Astrocyte (in vitro differentiated cells and primary cell): ENCODE measurements around the gene ZNF488. TPM values are rescaled to one million over a fixed set of nuclear protein-coding genes. Genes with fewer than 3 reads are reported as not detected.
A peak's percentile ranks its signal among the peaks of the same experiment; 100 is the strongest.

Source experiments
- DNase-seq: peaks from one replicate; pipeline ENCODE4 v3.0.0-alpha.2; 2010; ENCODE audit warnings: low read depth
- FAIRE-seq: peaks from 2 replicates; lab custom pipeline; 2011; peaks lifted over from hg19 to GRCh38; lab: Jason Lieb, UNC
- H2AFZ ChIP-seq: 2 replicates; pipeline ENCODE4 v1.6.0; 2012; ENCODE audit warnings: low read depth, low read length, inconsistent platforms
- H3K27ac ChIP-seq: 2 replicates; pipeline ENCODE4 v1.5.1; 2011; ENCODE audit warnings: low read depth, low read length, inconsistent platforms
- H3K27me3 ChIP-seq: 2 replicates; pipeline ENCODE4 v1.6.0; 2011; ENCODE audit warnings: low read length, inconsistent platforms; ENCODE audit not compliant: insufficient read depth
- H3K36me3 ChIP-seq: 2 replicates; pipeline ENCODE4 v1.5.1; 2011; ENCODE audit warnings: low read length, inconsistent platforms; ENCODE audit not compliant: insufficient read depth
- H3K4me1 ChIP-seq: 2 replicates; pipeline ENCODE4 v1.5.1; 2011; ENCODE audit warnings: low read length, inconsistent platforms; ENCODE audit not compliant: insufficient read depth
- H3K4me2 ChIP-seq: 2 replicates; pipeline ENCODE4 v1.6.0; 2012; ENCODE audit warnings: low read length, inconsistent platforms
- H3K4me3 ChIP-seq: 2 replicates; pipeline ENCODE4 v1.5.1; 2011; ENCODE audit warnings: low read depth, mild to moderate bottlenecking, low read length, inconsistent platforms; ENCODE audit not compliant: insufficient read depth
- H3K79me2 ChIP-seq: 2 replicates; pipeline ENCODE4 v1.6.0; 2012; ENCODE audit warnings: mild to moderate bottlenecking, low read length, inconsistent platforms; ENCODE audit not compliant: insufficient read depth
- H3K9ac ChIP-seq: 2 replicates; pipeline ENCODE4 v1.6.0; 2012; ENCODE audit warnings: mild to moderate bottlenecking, low read length, inconsistent platforms
- H3K9me3 ChIP-seq: 2 replicates; pipeline ENCODE4 v1.5.1; 2012; ENCODE audit warnings: low read depth, mild to moderate bottlenecking, low read length, inconsistent platforms; ENCODE audit not compliant: insufficient read depth
- H4K20me1 ChIP-seq: 2 replicates; pipeline ENCODE4 v1.6.0; 2012; ENCODE audit warnings: low read length, inconsistent platforms; ENCODE audit not compliant: insufficient read depth
- H3K27ac Mint-ChIP-seq: one replicate; pipeline ENCODE4 v1.8.0; 2021; ENCODE audit warnings: mild to moderate bottlenecking, mixed read lengths; ENCODE audit not compliant: unreplicated experiment
- H3K27me3 Mint-ChIP-seq: one replicate; pipeline ENCODE4 v1.8.0; 2021; ENCODE audit warnings: low read depth, mixed read lengths; ENCODE audit not compliant: unreplicated experiment
- H3K36me3 Mint-ChIP-seq: one replicate; pipeline ENCODE4 v1.8.0; 2021; ENCODE audit warnings: low read depth, mixed read lengths; ENCODE audit not compliant: unreplicated experiment
- H3K4me1 Mint-ChIP-seq: one replicate; pipeline ENCODE4 v1.8.0; 2021; ENCODE audit warnings: low read depth, mixed read lengths; ENCODE audit not compliant: unreplicated experiment
- H3K4me3 Mint-ChIP-seq: one replicate; pipeline ENCODE4 v1.8.0; 2021; ENCODE audit warnings: mild to moderate bottlenecking, moderate library complexity, mixed read lengths; ENCODE audit not compliant: unreplicated experiment
- H3K9me3 Mint-ChIP-seq: one replicate; pipeline ENCODE4 v1.8.0; 2021; ENCODE audit warnings: mild to moderate bottlenecking, mixed read lengths; ENCODE audit not compliant: unreplicated experiment
- EZH2 ChIP-seq: IDR thresholded peaks from 2 replicates; pipeline ENCODE4 v1.6.1; 2012; ENCODE audit warnings: mild to moderate bottlenecking, low read length, inconsistent platforms; ENCODE audit not compliant: insufficient read depth
- total RNA-seq: library from RNA; stranded (reverse); gene quantifications from 2 replicates; pipeline ENCODE4 v1.2.1, GENCODE V29; 2021
- TF ChIP-seq, protein P1 (sequence below): IDR thresholded peaks from 2 replicates; pipeline ENCODE4 v1.5.1; 2011; ENCODE audit warnings: low read depth, mild to moderate bottlenecking, inconsistent platforms, low read length, moderate library complexity; ENCODE audit not compliant: insufficient read depth

Gene ZNF488
- total RNA-seq, 1 donor from 2014 or later = 1.4 TPM

DNA sequence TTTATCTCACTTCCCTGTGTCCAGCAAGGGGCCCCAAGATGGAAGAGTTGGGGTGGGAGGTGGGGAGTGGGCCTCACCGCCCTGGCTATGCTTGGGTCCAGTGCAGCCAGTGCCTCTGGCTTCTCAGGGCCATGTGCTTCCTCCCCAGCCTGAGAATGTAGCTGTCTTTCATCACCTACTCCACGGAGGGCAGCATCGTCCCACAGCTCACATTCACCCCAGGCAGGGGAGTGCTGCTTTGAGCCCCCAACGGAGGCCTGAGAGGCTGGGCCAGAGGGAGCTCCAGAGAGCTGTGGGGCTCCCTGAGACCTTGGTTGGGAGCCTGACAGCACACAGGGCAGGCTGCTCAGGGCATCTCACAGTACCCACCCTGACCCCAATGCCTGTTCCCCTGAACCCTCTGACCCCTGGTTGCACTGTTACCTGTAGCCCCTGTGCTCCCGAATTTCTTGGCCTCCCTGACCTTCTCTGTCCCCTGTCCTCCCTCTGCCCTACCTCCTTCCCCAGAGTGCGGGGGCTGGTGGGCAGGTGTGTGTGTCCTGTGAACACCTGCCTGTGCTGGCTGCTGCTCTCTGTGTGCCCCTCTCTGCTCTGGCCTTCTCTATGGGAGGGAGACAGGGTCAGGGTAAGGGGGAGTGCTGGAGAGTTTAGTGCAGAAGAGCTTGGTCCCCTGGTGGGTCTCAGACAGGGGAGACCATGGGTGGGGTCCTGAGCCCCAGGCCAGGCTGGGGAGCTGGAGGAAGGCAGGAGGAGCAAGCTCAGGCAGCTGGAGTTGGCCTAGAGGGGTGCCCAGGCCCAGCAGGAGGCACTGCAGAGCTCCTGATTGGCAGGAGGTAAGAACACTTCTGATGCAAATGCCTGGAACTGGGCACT is 19.6 kb upstream of the ZNF488 start:
- Mint-ChIP-seq H3K36me3 (no peaks in the 10 kb centered on the region), H3K9me3 (peaks cover 8% of the 10 kb centered on the region), H3K4me1 (peaks cover 25% of the 10 kb centered on the region), H3K4me3 (no peak overlapping the region), H3K27me3 (no peaks in the 10 kb centered on the region), H3K27ac (peak overlapping the region; percentile 86)
- Histone ChIP-seq H3K4me3 (no peak overlapping the region), H2AFZ (peak overlapping the region; percentile 30), H3K4me1 (peaks cover 34% of the 10 kb centered on the region), H3K4me2 (peak overlapping the region; percentile 78), H3K9ac (no peak overlapping the region), H3K36me3 (no peaks in the 10 kb centered on the region), H3K27ac (peak overlapping the region; percentile 18), H3K79me2 (no peaks in the 10 kb centered on the region), H3K9me3 (no peaks in the 10 kb centered on the region), H3K27me3 (no peaks in the 10 kb centered on the region), H4K20me1 (no peaks in the 10 kb centered on the region)
- TF ChIP-seq, protein P1, sequence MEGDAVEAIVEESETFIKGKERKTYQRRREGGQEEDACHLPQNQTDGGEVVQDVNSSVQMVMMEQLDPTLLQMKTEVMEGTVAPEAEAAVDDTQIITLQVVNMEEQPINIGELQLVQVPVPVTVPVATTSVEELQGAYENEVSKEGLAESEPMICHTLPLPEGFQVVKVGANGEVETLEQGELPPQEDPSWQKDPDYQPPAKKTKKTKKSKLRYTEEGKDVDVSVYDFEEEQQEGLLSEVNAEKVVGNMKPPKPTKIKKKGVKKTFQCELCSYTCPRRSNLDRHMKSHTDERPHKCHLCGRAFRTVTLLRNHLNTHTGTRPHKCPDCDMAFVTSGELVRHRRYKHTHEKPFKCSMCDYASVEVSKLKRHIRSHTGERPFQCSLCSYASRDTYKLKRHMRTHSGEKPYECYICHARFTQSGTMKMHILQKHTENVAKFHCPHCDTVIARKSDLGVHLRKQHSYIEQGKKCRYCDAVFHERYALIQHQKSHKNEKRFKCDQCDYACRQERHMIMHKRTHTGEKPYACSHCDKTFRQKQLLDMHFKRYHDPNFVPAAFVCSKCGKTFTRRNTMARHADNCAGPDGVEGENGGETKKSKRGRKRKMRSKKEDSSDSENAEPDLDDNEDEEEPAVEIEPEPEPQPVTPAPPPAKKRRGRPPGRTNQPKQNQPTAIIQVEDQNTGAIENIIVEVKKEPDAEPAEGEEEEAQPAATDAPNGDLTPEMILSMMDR = no peak
- TF ChIP-seq EZH2 = no peak
- DNase-seq (no peak), FAIRE-seq (no peak)

DNA sequence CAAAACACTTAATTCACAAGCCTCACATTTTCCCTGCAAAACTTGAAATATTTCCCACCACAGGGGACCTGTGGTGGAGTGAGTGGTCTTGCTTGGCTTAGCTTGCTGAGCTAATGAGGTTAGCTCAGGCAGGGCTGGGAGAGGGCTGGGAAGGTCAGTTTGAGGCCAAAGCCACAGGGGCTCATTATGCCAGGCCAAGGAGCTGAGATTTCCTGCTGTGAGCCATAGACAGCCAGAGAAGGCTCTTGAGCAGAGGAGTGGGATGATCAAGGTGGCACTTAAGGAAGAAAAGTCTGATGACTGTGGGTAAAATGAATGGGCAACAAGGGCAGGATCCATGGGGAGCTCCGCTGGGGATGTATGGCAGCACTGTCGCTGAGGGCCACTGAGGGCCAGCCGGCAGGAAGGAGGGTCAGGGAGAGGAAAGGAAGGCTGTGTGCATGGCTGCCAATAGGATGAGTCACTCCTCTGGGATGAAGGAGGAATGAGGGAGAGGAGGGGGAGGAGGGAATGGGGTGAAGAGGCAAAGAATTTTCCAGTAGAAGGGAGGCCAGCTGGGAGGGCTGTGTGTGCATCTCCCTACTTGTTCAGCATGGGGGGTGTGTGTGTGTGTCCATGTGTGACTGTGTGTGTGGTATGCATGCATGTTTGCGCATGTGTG is 18.7 kb upstream of the ZNF488 start:
- no peaks in the 10 kb centered on the region for H3K9me3 ChIP-seq
- TF ChIP-seq, protein P1 = no peak
- TF ChIP-seq EZH2 = no peak
- H3K4me2 ChIP-seq = peak overlapping the region; percentile 78
- peak overlapping the region; percentile 16 for H3K9ac ChIP-seq
- peaks cover 34% of the 10 kb centered on the region for H3K4me1 ChIP-seq
- no peaks in the 10 kb centered on the region for H3K36me3 ChIP-seq
- FAIRE-seq (no peak), DNase-seq (peak; percentile 89)
- H3K36me3 Mint-ChIP-seq = no peaks in the 10 kb centered on the region
- no peak overlapping the region for H3K4me3 ChIP-seq
- H4K20me1 ChIP-seq = no peaks in the 10 kb centered on the region
- peaks cover 25% of the 10 kb centered on the region for H3K4me1 Mint-ChIP-seq
- H3K4me3 Mint-ChIP-seq = peak overlapping the region; percentile 47
- peak overlapping the region; percentile 65 for H2AFZ ChIP-seq
- peak overlapping the region; percentile 83 for H3K27ac Mint-ChIP-seq
- peaks cover 8% of the 10 kb centered on the region for H3K9me3 Mint-ChIP-seq
- no peaks in the 10 kb centered on the region for H3K79me2 ChIP-seq
- H3K27me3 Mint-ChIP-seq = no peaks in the 10 kb centered on the region
- H3K27me3 ChIP-seq = no peaks in the 10 kb centered on the region
- peak overlapping the region; percentile 64 for H3K27ac ChIP-seq
